ENCODE data around the gene CFAP100.
A peak's percentile ranks its signal among the peaks of the same experiment; 100 is the strongest.

Gene CFAP100

GRCh38 chr3:126373682-126374601 is 20.8 kb upstream of the CFAP100 start:
- peak; percentile 52 for DNase-seq (ENCODE audit: low spot score)

- DNase-seq (ENCODE audit: low spot score): no peak
Observed at GRCh38 chr3:126375835-126376331, 18.8 kb upstream of the CFAP100 start.

- DNase-seq (ENCODE audit: low spot score): no peak
Observed at GRCh38 chr3:126376444-126376843, 18.3 kb upstream of the CFAP100 start.

DNA sequence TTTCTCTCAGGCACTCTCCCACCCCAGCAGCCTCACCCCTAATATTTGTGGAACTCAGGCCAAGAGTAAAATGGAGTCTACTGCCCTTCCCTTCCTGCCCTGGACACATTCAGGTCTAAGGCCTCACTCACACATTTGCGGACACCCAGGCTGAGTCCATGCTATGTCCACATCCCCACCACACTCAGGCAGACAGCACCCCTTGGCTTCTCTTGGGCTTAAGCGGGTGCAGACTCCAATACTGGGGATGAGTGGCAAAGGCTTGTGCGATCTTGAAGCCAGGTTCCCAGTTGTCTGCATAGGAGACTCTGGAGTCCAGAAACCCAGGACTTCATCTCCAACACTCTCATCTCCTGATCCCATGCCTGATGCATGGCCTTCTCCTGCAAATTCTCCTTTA is 17.5 kb upstream of the CFAP100 start:
- no peak for DNase-seq (ENCODE audit: low spot score)

DNA sequence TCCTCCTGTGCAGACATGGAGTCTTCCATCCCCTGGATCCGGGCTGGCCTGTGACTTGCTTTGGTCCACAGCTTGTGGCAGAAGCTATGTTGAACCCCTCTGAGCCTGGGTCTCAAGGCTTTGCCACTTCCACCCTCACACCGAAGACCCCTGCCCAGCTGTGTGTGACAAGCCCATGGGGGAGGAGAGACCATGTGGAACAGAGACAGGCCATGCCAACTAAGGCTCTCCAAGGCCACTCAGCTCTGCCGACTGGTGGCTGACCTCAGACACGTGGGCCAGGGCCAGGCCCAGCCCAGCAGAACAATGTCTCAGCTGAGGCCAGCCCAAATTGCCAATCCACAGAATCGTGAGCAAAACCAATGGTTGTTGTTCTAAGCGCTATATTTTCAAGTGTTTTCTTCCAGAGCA is 16.4 kb upstream of the CFAP100 start:
- DNase-seq (ENCODE audit: low spot score): no peak

- DNase-seq (ENCODE audit: low spot score): no peak
Observed at GRCh38 chr3:126380011-126380768, 14.5 kb upstream of the CFAP100 start.

DNA sequence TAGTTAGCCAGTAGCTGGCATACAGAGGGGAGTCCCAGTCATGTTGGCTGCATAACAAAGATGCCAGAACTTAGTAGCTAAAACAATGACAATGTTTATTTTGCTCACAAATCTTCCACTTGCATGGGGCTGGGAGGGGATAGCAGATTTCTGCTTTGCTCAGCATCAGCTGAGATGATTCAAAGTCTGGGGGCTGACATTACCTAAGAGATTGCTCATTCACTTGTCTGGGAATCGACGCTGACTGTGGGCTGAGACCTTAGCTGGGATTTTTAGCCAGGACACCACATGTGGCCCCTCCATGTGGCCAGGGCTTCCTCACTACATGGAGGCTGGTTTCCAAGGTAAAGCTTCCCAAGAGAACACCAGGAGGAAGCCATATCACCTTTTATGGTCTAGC is 12.7 kb upstream of the CFAP100 start:
- DNase-seq (ENCODE audit: low spot score): no peak

GRCh38 chr3:126389112-126389793 is 5.5 kb upstream of the CFAP100 start:
- DNase-seq (ENCODE audit: low spot score): peak; percentile 84

- DNase-seq (ENCODE audit: low spot score): no peak
Observed at GRCh38 chr3:126389794-126390146, 4.9 kb upstream of the CFAP100 start.

- no peak for DNase-seq (ENCODE audit: low spot score)
Observed at GRCh38 chr3:126390201-126390600, 4.5 kb upstream of the CFAP100 start.

DNA sequence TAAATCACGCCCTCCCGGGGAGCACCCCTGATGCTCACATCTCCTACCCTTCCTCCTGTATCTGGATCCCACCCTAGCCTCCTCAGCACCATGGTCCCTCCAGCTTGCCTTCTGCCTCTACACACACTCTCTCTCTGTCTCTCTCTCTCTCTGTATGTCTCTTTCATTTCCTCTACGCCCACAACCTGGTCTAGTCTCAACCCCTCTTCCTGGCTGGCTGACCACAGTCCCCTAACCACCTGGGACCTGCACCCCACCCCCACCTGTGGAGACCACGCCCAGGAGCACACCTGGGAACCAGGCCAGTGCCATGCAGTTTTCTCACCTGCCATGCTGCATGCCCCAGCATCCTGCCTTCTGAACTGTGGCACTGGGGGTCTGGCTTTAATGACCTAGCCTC is 4.0 kb upstream of the CFAP100 start:
- DNase-seq (ENCODE audit: low spot score): no peak

DNA sequence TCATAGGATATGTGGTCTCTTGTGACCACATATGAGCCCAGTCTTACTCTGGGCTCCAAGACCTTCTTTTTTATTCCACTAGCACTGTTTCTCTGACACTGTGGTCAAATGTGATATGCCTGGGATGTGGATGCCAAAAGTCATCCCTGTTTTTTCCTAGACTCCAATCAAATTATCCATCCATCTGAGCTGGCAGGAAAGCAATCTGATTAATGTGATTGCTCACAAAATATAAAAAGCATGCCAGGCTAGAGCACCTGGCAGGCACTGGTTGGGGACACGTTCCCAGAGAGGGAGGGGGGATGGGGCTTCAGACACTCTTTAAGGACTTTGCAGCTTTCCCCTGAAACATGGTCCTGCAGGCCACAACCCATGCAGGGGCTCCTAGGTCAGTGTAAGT is 3.1 kb upstream of the CFAP100 start:
- no peak for DNase-seq (ENCODE audit: low spot score)

DNA sequence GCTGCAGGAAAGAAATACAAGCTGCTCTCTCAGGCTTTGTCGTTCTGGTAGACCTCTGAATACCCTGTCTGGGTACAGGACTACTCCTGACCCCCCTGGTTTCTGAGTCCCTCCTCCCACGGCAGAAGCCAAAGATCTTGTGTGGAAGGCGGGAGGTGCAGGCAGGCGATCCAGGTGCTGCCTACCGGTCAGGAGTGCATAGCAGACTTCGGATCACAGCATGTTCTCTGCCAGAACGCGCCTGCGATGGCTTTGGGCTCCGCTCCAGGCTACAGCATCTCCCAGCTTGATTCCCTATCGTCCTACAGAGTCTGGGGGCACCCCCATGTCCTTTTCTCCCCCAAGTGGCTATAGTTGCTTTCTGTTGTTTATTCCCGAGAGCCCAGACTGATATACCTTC is 2.5 kb upstream of the CFAP100 start:
- DNase-seq (ENCODE audit: low spot score): no peak

GRCh38 chr3:126393563-126393962 is 1.1 kb upstream of the CFAP100 start:
- no peak for DNase-seq (ENCODE audit: low spot score)

DNA sequence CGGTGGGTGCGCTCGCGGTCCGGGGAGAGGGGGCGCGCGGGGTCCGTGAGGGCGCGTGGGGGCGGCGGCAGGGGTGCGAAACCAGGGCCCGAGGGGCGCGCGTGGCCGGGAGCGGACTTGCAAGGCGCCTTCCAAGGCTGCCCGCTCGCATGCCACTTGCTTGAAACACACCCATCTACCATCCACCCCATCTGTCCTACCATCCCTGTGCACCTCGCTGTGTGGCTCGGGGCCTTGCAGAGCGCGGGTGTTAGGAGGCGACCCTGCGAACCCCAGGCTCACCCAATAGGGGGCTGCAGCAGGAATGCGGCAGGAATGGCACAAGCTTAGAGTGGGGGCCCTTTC is 240 bp downstream of the CFAP100 start:
- no peak for DNase-seq (ENCODE audit: low spot score)

DNA sequence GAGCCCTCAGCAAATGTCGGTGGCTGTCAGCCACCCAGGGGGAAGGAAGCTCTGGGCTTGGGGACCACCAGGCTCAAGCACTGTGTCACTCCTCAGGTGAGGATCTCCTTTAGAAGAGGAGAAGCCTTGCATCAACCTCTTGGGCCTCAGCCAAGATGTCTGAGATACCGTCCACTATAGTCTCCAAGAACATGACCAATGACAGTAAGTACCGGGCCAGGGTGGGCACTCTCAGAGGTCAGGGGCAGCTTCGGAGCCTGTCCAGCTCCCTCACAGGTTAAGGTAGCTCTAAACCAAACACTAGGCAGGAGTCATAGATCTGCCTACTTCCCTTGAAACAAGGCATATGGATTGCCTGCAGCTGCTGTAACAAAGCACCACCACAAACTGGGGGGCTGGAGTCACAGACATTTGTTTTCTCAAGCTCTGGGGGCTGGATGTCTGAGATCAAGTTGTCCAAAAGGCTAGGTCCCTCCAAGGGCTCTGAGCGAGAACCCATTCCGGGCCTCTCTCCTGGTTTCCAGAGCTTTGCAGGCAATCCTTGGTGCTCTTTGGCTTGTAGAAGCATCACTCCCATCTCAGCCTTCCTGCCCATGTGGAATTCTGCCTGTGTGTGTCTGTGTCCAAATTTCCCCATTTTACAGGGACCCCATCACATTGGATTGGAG is 1.3 kb downstream of the CFAP100 start:
- no peak for DNase-seq (ENCODE audit: low spot score)

DNA sequence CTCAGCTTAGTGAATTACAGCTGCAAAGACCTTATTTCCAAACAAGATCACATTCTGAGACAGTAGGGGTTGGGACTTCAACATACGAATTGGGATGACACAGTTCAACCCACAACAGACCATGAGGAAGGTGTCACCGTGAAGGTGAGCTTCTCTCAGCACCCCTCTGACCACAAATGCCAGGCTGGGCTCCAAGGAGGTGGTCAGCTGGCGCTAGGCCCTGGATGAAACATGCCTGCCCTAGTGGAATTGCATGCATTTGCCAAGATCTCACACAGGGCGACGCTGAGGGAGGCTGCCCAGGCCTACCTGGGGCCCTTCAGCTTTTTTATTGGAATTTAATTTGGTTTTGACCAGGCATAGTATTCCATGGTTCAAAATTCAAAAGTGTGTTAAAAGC is 1.8 kb downstream of the CFAP100 start:
- no peak for DNase-seq (ENCODE audit: low spot score)

GRCh38 chr3:126397610-126398422 is 3.1 kb downstream of the CFAP100 start:
- DNase-seq (ENCODE audit: low spot score): no peak

DNA sequence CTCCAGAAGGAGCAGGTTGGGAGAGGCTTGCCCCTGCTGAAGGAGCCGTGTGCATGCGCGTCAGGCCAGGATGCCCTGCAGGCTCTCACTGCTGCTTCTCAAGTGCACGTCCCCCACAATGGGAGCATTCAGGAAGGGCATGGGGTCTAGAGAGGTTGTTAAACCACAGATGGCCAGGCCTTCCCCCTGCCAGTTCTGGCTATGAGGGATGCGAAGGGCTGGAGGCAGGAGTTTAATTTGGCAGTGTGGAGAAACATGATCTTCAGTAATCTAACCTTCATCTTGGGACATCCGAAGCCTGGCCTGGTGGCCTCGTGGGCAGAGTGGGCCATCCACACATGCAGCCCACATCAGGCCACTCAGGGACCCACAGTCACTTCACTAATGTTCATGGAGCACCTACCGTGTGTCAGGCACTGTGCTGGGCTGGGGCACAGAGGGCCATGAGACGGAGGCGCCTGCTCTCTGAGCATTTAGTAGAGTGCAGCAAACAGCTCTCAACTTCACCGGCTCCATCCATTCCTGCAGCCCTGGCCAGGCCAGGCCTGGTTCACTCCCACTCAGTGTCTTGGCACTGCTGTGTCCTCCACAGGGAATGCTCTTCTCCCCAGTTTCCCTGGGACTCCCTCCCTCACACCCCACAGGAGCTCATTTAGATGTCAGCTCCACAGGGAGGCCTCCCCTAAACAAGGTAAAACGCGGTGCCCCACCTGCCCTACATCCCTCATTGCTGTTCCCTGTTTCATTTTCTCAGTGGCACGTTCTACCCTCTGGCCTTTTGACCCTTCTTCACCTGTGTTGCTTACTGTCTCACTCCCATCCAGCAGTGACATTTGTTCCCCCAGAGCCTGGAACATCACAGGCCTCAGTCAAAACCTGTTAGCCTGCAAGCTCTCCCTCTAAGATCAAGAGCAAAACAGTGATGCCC is 4.0 kb downstream of the CFAP100 start:
- no peak for DNase-seq (ENCODE audit: low spot score)

DNA sequence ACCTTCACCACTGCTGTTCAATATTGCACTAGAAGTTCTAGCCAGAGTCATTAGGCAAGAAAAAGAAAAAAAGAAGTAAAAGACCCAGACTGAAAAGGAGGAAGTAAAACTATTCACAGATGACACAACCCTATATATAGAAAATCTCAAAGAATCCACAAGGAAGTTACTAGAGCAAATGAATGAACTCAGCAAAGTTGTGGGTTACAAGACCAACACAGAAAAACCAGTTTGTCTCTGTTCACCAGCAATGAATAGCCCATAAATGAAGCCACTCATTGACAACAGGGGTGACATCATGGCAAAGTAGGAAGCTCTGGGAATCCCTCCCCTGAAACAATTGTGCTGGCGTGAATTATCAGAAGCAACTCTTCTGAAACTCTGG is 4.6 kb downstream of the CFAP100 start:
- DNase-seq (ENCODE audit: low spot score): no peak
